Measurements from ENCODE around the gene KASH5.

KASH5 gene

DNA sequence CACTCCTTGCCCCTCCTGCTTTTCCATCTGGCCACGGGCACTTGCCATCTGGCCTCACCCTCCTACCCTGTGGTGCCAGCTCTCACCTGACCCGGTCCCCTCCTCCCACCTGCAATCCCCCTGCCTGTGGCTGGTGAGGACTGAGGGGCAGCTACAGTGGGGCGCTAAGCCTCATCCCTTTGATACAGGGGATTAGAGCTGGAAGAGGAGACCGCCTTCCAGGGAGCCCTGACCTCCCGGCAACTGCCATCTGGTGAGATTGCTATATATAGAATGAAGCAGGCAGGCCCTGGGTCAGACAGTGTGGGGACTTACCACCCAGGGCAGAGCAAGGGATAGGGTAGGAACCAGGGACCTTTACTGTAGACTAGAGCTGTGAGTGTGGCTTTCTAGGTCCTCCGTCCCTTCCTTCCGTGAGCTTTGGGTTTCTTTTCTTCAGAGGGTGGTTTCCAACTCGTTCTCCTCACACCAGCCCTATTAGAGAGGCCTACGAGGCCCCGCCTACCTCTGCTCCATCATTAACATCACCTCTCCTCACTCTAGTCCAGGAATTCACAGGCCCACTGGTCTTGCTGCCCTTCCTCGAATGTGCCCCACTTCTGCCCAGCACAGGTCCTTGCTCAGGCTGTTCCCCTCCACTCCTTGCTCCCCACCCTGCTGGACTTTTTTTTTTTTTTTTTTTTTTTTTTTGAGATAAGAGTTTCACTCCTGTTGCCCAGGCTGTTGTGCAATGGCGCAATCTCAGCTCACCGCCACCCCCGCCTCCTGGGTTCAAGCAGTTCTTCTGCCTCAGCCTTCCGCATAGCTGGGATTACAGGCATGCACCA, 7.7 kb downstream of the KASH5 start:
- DNase-seq (ENCODE audit: low read depth) = no peak

DNA sequence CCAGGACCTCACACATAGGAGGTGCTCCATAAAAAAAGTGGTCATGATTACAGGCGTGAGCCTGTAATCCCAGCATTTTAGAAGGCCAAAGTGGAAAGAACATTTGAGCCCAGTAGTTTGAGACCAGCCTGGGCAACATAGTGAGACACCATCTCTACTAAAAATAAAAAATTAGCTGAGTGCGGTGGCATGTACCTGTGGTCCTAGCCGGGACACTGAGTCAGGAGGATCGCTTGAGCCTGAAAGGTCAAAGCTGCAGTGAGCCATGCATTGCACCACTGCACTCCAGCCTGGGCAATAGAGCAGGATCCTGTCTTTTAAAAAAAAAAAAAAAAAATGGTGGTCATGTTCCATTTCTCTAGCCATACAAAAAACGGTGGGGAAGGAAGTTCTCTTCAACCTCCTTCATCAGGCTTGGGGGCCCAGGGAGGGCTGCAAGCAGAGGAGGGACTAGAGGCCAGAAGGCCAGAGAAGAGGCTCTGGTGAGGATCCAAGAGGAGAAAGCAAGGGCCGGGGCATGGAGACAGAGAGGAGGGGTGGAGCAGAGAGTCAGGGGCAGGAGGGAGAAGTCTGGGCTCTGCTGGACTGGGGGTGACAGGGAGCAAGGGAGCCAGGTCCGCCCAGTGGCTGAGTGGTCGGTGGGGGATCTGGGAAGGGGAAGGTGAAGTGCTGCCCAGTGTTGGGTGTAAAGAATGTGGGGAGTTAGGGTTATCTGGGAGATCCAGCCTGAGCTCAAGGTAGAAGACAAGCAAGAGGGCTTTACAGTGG, 8.9 kb downstream of the KASH5 start:
- DNase-seq (ENCODE audit: low read depth) = no peak

DNA sequence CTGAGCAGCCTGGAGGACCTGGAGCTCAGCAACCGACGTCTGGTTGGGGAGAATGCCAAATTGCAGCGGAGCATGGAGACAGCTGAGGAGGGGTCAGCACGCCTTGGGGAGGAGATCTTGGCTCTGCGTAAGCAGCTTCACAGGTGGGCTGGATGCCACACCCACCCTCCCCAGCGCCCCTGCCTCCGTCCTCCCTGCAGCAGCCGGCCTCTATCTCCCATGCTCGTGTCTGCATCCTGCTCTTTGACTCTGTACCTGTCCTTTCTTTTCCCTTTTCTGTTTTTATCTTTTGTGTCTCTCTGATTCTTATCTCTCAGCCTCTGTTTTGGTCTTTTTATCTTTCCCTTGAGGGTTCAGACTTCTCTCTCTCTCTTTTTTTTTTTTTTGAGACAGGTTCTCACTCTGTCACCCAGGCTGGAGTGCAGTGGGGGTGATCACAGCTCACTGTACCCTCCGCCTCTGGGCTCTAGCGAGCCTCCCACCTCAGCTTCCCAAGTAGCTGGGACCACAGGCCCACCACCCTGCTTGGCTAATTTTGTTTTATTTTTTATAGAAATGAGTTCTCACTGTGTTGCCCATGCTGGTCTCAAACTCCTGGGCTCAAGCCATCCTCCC, 10.1 kb downstream of the KASH5 start:
- DNase-seq (ENCODE audit: low read depth) = no peak

DNA sequence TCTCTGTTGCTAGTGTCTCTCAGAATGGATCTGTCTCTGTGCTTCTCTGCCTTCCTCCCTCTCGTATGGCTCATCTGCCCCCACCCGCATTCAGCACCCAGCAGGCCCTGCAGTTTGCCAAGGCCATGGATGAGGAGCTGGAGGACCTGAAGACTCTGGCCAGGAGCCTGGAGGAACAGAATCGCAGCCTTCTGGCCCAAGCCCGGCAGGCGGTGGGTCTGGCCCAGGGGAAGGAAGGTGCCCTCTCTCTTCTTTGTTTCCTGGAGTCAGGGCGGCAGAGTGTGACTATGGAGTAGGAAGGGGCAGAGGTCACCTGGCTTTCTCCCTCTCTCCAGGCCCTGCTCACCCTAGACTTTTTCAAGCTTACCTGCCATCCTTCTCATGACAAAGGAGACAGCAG, 10.9 kb downstream of the KASH5 start:
- DNase-seq (ENCODE audit: low read depth) = no peak

DNA sequence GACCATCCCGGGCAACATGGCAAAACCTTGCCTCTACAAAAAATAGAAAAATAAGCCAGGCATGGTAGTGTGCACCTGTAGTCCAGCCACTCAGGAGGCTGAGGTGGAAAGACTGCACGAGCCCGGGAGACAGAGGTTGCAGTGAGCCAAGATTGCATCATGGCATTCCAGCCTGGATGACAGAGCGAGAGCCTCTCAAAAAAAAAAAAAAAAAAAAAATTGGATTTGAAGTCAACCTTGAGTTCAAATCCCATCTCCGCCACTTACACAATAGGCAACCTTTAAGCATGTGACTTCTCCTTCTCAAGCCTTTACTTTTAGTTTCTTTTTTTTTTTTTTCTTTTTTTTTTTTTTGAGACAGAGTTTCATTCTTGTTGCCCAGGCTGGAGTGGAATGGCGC, 12.0 kb downstream of the KASH5 start:
- DNase-seq (ENCODE audit: low read depth) = peak; percentile 20

DNA sequence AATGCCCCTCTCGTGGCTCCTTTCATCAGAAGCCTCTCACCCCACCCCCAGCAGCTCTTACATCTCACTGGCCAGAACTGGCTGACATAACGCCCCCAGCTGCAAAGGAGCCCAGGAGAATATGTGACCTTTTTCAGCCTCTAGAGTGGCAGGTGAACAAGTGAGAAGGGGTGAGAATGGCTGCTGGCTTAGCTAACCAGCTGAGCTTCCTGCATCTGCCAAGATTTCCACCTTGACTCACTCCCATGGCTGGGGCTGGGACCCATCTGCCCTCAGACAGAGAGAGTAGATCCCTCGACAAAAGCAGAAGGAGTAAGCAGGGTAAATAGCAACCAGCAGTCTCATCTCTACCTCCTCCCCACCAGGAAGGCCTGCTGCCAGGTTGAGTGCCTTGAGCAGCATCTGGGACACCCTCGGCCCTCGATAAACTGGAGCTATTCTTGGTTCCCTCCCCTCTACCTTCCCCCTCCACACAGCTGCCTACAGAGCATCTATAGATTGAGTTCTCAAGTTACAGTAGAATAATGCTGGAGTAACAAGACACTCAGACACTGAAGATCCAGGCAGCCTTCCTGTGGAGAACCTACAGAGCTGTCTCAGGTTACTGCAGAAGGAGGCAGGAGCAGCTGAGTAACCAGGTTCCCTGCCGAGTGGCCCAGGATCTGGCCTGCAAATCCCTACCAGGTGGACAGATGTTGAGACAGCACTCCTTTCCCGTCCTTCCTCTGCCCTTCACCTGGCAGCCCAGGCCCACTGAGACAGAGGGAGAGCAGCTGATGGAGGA, 15.5 kb downstream of the KASH5 start:
- no peak for DNase-seq (ENCODE audit: low read depth)

DNA sequence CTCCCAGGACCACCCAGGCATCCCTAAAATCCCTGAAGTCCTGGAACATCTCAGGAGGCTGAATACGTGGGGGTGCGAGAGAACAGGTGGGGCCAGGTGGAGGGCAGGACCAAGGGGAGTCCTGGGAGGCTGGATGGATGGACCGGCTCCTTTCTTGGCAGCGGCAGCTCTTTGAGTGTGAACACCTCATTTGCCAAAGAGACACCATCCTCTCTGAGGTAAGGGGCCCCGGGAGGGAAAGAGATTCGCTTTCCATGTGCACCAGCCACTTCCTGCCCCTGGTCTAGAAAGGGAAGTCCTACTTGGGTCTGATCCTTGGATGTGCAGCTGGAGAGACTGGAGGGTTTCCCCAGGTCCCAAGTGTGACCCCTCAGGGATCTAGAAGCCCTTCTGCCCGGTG, 19.0 kb downstream of the KASH5 start:
- DNase-seq (ENCODE audit: low read depth) = no peak

DNA sequence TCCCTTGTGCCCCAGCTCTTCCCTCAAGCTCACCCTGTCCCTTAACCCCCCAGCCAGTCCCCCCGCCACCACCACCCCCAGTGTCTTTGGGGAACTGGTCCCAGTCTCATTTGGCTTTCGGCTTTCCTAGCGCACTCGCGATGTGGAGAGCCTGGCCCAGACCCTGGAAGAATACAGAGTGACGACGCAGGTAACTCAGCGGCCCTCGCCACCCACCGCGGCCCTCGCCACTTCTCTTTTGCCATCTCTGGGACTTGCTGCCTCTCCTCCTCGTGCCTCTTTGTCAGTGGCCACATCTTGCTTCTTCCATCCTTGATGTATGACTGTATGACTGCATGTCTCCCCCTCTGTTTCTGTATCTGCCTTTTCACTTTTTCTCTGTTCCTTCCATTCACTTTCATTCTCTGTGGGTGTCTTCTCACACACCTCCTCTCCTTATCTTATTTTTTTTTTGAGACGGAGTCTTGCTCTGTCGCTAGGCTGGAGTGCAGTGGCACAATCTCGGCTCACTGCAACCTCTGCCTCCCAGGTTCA, 19.5 kb downstream of the KASH5 start:
- DNase-seq (ENCODE audit: low read depth) = no peak

DNA sequence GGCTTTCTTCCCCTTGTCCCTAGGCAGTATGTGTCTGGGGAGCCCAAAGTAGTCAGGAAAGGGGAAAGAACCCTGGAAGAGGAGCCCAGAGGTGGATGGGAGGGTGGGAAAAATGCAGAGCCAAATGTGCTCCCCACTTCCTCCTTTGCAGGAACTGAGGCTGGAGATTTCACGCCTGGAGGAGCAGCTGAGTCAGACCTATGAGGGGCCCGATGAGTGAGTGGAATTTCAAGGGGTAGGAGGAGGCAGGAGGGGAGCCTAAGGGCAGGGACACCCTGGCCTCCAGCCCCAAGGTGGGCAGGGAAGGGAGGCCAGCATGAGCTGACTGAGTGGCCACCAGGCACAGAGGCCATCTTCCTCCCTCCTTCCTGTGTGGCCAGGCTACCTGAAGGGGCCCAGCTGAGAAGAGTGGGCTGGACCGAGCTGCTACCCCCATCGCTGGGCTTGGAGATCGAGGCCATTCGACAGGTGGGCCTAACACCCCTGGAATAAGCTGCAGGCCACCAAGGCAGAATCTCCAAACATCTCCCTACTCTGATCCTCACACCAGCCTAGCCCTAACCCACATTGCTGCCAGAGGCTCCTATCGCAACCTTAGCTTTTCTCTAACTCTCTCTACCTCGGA, 20.9 kb downstream of the KASH5 start:
- DNase-seq (ENCODE audit: low read depth) = peak; percentile 43

DNA sequence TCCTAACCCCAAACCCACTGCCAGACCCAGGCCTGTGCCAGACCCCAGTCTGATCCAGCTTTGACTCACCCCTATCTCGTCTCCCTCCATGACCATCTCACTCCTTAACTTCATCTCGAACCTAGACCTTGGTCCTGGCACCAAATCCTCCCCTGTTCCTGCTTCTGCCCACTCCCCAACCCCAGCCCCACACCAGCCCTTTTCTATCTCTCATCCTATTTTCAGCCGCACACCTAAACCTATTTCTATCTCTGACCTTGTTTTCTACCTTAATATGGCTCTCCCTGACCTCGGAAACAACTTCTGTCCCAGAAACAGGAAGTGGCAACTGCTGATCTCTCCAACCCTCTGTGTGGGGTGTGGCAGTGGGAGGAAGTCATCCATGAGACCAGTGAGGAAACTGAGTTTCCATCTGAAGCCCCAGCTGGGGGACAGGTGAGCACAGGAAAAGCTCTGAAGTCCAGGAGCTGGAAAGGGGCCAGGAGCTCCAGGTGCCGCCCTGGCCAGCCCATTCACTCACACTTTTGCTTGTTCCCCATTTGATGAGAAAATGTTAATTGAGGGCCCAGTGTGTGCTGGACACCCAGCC, 21.5 kb downstream of the KASH5 start:
- no peak for DNase-seq (ENCODE audit: low read depth)

DNA sequence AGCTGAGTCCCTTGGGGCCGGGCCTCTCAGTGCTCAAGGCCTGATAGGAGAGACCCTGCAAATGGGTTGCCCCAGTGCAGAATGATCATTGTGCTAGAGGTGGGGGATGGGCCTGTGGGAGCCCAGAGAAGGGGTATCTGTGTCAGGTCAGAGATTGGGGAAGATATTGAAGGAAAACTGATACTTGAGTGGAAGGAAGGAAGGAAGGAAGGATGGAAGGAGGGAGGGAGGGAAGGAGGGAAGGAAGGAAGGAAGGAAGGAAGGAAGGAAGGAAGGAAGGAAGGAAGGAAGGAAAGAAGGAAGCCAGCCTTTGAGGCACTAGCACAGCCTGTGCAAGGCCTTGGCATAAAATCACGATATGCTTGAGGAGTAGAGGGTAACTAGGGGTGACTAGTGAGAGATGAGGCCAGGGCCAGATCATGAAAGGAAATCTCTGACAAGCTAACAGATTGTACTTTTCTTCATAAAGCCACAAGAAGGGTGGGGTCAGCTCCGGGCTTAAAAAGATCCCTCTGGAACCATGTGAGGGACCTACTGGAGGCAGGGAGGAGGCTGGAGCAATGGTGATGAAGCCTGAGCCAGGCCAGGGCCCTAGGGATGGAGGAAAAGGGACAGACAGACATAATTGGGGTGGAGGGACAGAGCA, 23.8 kb downstream of the KASH5 start:
- no peak for DNase-seq (ENCODE audit: low read depth)

DNA sequence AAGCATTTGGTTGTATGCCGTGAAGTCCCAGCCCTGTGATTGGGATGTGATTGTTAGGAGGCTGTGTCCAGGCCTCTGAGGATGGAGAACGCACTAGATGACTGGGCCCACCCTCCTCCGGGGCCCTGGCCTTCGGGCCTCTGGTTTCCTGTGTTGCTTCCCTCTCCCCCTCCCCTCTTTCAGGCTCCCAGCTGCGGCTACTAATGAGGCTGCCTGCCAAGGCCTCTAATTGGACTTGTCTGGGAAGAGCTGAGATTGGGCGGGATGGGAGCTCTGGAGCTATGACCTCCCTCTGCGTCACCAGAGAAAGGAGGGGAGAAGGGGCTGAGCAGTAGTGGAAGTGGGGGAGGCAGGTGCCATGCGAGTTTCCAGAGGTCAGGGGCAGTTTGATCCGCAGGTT, 25.3 kb downstream of the KASH5 start:
- no peak for DNase-seq (ENCODE audit: low read depth)

DNA sequence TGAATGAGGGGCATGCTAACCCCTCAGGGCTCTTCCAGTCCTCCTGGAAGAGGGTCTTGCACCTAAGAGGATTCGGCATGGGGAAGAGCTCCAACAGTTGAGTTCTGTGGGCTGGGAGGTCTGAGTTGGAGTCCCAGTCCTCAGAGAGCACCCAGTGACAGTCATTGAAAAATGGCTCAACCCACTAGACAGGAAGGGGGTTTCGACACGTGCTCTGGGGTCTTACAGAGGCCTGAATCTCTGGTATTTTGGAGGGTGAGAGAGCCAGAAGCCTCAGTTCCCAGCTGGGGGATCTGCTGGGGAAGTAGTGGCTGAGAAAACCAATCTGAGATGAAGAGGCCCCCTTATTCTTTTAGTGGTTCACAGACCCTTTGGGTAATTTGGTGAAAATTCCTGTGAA, 26.2 kb downstream of the KASH5 start:
- DNase-seq (ENCODE audit: low read depth) = no peak

DNA sequence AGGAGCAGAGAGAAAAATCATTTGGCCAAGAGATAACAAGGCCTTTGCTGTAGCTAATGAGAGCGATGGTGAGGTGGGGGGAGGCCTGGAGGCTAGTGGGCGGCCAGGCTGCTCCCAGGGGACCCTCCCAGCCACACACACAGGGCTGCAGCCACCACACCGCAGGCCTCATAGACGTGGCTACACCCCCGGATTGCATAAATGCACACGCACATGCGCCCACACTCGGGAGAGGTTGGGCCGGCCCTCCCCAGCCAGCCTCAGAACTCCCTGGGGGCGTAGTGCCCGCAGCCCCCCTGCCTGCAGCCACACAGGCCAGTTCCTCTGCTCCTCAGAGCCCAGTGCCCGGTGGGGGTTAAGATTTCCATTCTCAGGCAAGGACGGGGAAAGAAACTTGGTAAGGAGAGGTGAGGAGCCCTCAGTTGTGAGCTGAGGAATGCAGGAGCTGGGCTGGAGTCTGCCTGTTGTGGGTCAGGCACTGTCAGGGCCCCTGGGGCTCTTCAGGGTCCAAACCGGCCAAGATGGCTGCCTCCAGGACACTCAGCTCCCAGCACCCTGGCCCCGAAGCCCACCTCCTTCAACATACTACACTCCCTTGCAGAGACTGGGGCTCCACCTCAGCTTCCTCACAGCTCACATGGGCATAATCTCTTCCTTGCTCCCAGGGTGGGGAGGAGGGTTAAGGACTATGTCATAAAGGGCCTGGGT, 27.2 kb downstream of the KASH5 start:
- DNase-seq (ENCODE audit: low read depth) = no peak

DNA sequence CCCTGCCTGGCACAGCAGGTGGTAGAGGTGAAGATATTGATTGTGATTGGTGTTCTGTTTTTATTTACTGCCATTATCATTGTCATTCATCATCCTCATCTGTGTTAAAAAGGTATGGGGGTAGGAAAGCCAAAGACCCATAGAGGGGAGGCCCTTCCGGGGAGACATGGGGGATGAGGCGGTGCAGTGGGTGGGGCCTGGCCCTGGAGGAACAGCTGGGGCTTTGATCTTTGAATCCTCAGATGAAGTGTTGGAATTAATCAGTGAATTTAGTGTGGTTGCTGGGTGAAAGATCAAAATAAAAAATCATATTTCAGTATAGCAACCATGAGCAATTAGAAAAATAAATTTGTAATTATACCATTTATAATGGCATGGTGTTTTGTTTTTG, 27.8 kb downstream of the KASH5 start:
- DNase-seq (ENCODE audit: low read depth) = no peak

DNA sequence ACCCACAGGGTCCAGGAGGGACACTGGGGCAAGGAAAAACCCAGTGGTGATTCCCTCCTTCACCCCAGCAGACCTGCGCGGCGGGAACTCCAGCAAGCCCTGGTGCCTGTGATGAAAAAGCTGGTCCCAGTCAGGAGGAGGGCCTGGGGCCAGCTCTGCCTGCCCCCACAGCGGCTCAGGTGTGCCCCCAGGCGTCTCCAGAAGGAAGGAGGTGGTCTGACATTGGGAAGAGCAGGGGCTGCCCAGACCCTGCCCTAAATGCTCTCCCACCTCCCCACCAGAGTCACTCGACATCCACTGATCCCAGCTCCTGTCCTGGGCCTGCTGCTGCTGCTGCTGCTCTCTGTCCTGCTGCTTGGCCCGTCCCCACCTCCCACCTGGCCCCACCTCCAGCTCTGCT, 29.0 kb downstream of the KASH5 start:
- no peak for DNase-seq (ENCODE audit: low read depth)

DNA sequence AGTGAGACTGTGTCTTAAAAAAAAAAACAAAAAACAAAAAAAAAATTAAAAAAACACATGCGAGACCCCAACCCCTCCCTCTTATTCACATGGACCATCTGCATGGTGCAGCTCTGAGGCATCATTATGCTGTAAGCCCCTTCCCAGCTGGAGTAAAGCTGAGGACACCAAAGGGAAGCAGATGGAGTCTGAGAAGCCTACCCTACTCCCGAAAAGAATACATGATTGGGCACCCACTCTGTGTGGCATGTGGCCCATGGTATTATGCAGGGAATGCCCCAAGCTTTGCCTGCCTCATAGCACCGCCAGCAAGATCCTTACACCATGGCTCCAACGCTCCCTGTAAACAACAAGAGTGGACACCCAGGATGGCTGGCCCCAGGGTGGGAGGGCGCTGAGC, 30.5 kb downstream of the KASH5 start:
- DNase-seq (ENCODE audit: low read depth) = no peak

DNA sequence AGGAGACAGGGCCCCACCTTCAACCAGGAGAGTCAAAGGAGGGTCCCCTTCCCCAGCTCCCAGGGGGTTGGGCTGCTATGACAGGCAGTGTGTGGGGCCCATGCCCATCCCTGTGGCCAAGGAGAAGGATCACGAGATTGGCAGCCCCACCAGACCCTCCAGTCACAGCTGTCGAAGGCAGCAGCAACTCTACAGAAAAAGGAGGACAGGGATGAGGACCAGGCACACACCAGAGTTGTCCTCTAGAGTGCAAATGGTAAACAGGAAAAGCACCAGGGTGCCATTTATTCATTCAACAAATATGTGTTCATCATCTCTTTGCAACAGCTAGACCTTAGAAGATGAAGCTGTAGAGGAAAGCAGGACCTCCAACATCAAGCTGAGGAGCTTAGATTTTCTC, 31.1 kb downstream of the KASH5 start:
- no peak for DNase-seq (ENCODE audit: low read depth)

DNA sequence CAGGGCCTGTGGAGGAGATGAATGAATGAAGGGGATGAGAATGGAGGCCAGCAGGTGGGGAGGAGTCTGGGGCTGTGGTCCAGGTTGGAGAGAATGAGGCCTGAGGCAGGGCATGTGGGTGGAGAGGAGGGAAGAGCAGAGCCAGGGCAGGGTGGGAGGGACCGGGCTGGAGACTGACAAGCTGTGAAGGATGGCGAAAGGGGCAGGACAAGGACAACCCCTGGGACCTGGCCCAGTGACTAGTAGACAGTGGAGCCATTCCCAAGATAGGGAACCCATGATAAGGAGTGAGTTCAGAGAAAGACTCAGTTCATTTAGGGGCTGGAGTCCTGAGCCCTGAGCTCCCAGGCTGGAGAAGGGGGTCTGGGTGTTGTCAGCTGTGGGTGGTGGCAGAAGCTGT, 32.2 kb downstream of the KASH5 start:
- DNase-seq (ENCODE audit: low read depth) = no peak
